Measurements from ENCODE around the gene TBC1D14.
"Not testable (repeated sequence)": the region's sequence is repeated elsewhere in the genome, so short reads cannot be mapped to it uniquely, and the experiment has no call there.

The TBC1D14 gene

DNA sequence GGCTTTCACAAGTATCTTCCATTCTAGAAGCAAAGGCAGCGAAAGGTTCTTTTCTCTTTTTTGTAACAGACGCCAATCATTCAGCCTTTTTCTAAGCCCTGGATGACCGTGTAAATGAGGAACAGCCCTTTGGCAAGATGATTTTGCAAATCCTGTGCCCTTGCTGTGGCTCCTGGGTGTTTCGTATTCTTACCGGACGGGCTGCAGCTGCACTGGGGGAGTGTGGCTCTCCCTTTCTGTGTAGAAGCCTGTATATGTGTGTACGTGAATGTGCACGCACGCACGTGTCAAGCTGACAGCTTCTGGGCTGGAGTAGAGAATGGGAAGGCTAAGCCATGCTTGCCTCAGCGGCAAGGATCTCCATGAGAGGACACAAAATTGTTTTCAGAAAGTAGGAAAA lies 150.0 kb downstream of the TBC1D14 start:
- DNase-seq (ENCODE audit: low read depth in 2 of 2): no peak

DNA sequence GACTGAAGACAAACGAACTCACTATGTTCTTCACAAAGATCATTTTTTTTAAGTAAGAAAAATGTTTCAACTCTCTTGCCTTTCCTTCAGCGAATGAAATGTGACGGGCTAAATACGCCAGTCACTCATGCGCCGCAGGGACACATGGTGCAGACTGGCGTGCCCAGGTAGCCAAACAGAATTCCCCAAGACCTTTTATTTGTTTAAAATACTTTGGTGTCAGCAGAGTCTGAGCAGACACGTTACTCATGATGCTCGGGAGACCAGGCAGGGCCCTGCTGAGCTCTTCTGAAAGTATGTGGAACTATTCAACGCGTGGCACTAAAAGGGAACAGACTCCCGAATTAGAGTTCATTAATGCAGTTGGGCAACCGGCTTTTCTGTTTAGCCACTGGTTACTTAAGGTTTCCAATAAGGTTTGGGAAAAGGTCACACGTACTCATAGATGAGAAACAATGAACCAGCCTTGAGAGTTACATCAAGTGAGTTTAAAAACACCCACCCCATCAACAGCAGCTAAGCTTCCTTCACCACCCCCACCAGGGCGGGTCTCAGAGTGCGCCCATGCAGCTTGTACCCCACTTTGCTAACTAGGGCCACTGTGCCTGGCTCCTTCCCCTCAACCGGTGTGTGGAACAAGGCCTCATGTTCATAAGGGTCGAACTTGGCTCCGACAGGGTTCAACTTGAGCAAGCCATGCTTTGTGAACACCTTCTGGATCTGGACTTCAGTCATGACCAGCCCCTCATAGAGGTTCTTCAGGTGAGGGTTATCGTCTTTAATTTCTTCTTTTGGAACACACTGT lies 150.9 kb downstream of the TBC1D14 start:
- no peak for DNase-seq (ENCODE audit: low read depth in 2 of 2)

GRCh38 chr4:7061815-7062214 lies 152.2 kb downstream of the TBC1D14 start:
- no peak for DNase-seq (ENCODE audit: low read depth in 2 of 2)

DNA sequence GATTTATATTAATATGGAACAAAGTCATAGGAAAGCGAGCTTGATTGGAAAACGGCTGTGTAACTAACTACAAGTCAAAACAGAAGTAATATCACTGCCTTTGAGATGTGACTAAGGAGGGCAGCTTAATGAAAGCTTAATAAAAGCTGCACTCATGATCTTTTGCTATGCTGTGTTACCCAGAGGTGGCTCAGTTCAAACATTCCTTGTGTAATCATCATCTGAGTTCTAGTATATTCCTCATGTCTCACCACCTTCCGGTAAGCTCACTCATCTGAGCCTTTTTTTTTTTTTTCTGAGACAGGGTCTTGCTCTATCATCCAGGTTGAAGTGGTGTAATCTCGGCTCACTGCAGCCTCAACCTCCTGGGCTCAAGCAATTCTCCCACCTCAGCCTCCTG lies 153.2 kb downstream of the TBC1D14 start:
- no peak for DNase-seq (ENCODE audit: low read depth in 2 of 2)

- DNase-seq (ENCODE audit: low read depth in 2 of 2): no peak
Measured at GRCh38 chr4:7063362-7063761, 153.7 kb downstream of the TBC1D14 start.

DNA sequence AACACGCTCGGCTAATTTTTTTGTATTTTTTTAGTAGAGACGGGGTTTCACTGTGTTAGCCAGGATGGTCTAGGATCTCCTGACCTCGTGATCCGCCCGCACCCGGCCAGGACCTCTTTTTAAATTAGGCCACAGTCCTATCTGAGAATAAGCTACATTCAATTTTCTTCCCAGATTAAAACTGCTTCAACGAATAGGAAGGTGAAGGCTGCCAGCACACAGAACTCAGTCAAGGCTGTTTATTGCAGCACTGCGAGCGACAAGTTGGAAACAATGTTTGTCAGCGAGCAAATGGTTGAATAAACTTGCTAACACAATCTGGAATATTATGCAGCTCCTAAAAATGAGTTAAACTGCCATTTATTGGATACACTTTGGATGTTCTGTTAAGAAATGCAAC lies 156.4 kb downstream of the TBC1D14 start:
- no peak for DNase-seq (ENCODE audit: low read depth in 2 of 2)

DNA sequence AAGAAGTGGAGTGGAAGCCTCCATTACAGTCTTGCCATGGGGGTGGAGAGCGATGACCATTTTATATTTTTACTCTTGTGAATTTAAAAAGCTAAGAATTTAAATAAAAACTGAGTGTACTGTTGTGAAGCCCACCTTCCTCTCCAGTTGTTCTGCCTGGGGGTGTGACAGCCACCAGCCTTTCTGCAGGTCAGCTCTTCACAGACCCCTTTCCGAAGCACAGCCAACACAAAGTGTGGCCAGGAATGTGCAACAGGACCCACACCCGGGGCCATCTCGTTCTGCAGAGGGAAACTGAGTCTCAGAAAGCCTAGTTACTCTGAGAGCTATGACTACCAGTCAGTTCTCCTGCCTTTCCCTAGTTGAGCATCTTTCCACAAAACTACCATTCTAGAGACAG lies 156.9 kb downstream of the TBC1D14 start:
- DNase-seq (ENCODE audit: low read depth in 2 of 2): no peak

- DNase-seq (ENCODE audit: low read depth in 2 of 2): no peak
Measured at GRCh38 chr4:7067126-7067451, 157.5 kb downstream of the TBC1D14 start.

DNA sequence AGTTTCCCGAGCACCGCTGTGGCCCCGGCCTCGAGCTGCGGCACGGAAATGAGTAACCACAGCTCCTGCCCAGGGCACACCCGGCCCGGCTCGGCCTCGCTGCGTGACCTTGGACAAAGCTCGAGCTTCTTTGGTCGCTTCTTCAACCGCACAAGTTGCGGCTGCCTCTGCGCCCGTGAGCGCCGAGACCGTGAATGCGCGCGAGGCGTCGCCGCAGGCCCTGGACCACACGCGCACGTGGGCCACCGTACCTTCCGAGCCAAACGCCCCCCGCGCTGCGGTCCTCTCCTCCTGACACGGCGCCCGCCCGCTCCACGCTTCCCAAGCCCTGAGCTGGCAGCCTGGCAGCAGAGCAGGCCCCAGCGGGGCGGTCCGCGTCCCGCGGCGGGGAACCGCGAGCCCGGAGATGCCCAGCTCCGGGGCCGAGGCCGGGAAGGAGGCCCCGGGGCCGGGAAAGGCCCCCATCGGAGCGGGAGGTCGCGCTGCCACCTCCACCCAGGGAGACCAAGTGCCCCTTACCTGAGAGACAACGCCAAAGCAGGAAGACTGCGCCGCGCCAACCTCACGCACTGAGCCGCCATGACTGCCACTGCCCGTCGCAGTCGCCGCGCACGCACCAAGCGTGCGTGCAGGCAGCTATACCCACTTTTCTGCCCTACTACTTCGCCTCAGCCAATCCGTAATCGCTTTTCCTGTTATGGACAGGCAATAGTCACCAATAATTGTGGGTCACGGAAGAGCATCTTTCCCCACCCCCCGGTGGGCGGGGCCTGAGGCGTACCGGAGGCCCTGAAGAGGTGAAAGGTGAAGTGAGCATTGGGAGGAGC lies 158.0 kb downstream of the TBC1D14 start, which contains the start of gene GRPEL1:
GRPEL1 (minus strand) TSS at position 613 of the 827 bp plus-strand sequence; CDS start at position 581, 32 bp downstream.
- DNase-seq (ENCODE audit: low read depth in 2 of 2): peak; percentile 100

DNA sequence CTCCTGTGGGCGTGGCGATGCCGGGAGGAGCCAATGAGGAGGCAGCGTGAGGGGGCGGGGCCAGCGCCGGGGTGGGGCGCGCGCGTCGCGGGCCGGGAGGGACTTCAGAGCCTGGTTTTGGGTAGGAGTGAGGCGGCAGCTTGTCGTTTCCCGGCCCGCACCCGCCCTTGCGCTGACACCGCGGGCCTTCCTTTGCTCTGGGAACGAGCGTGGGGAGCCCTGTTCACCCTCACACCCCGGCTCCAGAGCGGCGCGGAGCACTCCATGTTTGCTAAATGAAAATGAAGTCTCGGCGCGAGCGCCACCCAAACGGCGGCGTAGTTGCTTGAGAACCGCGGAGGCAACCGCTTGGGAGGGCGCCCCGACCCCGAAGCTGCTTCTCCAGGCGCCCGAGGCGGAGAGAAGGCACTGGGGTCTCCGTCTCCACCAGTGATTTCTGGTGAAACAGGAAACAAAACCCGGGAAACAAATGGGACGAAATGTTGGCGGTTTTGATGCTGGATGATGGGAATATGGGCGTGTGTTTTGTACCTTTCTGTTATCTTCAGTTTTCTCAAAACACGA lies 158.7 kb downstream of the TBC1D14 start:
- DNase-seq (ENCODE audit: low read depth in 2 of 2): no peak

GRCh38 chr4:7068883-7069282 lies 159.3 kb downstream of the TBC1D14 start:
- no peak for DNase-seq (ENCODE audit: low read depth in 2 of 2)

GRCh38 chr4:7070729-7071511 lies 161.3 kb downstream of the TBC1D14 start:
- peak; percentile 74 to 83 for DNase-seq (ENCODE audit: low read depth in 2 of 2)

- DNase-seq (ENCODE audit: low read depth in 2 of 2): no peak
Measured at GRCh38 chr4:7073059-7073458, 163.4 kb downstream of the TBC1D14 start.

DNA sequence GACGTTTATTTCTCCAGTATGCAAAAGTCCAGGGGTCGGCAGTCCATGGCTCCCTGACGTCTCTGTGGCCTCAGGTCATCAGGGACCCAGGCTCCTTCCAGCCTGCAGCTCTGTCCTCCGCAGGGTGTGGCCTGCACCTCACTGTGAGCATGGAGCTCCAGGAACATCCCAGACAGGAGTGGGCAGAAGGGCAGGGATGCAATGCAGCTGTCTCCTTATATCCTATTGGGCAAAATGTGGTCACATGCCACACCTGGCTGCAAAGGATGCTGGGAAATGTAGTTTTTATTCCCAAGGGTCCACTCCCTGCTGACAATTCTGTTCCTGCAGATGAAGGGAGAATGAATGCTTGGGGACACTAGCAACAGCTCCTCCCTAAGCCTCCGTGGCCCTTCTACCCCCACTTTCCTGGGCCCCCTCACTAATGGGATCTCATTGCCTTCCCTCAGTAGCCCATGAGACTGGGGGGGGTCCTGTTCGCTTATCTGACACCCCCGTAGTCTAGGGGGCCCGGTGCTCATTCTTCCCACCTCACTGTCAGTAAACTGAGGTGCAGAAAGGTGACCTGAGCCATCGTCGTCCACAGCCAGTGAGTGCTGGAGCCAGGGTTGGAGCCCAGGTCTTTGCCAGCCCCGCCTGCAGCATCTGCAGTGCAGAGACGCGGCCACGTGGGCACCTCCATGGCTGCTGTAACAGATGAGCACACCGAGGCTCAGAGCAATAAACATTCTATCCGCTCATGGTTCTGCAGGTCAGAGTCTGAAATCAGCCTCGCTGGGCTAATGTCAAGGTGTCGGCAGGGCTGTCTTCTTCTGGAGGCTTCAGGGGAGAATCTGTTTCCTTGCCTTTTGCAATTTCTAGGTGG lies 164.1 kb downstream of the TBC1D14 start:
- no peak for DNase-seq (ENCODE audit: low read depth in 2 of 2)

DNA sequence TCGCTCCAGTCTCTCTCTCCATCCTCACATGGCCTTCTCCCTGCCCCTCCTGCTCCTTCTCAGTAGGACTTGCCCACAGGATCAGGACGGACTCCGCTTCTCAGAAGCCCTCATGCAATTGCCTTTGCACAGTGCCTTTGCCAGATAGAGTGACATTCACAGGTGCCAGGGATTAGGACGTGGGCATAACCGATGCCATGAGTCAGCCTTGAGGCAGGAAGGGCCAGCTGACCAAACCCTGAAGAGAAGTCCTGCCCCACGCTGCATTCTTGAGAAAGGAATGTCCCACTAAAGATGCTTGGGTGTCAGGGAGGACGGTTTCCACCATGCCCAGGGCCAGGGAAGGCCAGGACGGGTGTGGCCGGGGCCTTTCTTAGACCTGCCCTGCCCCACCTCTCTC lies 164.8 kb downstream of the TBC1D14 start:
- DNase-seq (ENCODE audit: low read depth in 2 of 2): no peak

DNA sequence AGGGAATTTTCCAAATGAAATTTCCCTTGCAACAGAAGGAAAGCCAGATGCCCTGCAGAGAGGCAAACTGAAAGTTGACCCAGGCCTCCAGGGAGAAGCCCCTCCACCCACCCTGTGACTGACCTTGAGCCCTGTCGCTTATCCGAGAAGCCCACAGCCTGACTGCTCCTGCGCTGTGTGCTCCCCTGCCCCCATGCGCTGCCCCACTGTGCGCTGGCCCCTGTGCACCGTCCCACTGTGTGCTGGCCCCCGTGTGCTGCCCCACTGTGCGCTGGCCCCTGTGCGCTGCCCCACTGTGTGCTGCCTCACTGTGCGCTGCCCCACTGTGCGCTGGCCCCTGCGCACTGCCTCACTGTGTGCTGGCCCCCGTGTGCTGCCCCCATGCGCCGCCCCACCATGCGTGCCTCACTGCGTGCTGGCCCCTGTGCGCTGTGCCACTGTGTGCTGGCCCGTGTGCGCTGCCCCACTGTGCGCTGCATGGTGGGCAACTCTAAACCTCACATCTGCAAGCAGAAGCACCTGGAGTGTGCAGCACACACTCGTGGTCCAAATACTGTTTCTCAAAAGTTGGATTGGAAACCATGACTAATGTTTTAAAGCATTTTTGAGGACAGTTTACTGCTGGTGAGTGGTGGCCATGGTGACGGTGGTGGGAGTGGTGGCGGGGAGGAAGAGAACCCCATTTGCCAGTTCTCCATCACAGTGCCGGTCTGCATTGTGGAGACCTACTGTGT lies 166.5 kb downstream of the TBC1D14 start:
- DNase-seq (ENCODE audit: low read depth in 2 of 2): no peak

DNA sequence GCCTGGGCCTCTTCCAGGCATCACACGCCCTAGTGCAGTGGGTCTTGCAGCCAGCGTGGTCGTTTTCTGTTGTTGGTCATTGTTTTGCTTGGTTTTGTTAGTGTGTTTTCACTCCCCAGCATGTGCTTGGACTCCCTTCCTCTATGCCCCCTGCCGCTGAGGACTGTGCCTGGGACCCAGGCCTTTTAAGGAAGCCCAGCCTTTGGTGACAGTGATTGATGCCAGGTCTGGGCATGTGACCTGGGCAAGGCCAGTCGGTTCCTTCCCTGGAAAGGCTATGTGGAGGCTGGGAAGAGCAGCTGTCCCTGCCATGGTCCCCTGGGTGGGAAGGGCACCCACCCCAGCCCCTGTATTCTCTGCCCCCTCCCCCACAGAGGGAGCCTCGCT lies 167.1 kb downstream of the TBC1D14 start:
- no peak for DNase-seq (ENCODE audit: low read depth in 2 of 2)

- DNase-seq (ENCODE audit: low read depth in 2 of 2): no peak
Measured at GRCh38 chr4:7077371-7077770, 167.7 kb downstream of the TBC1D14 start.

DNA sequence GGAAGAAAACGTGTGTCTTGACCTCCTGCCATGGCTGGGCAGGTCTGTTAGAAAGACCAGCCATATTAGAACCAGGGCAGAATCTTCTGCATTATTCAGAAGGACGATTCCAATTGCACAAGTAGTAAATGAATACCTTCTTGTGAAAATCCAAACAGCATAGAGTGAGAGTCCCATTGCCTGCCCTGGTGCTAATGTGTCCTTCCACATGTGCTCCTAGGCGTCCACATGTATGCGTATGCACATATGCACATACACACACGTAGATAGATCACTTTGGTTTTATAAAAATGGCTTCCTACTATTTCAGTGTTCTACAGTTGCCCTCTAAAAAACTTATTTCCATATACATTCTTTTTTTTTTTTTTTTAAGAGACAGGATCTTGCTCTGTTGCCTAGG lies 168.4 kb downstream of the TBC1D14 start:
- DNase-seq (ENCODE audit: low read depth in 2 of 2): no peak

DNA sequence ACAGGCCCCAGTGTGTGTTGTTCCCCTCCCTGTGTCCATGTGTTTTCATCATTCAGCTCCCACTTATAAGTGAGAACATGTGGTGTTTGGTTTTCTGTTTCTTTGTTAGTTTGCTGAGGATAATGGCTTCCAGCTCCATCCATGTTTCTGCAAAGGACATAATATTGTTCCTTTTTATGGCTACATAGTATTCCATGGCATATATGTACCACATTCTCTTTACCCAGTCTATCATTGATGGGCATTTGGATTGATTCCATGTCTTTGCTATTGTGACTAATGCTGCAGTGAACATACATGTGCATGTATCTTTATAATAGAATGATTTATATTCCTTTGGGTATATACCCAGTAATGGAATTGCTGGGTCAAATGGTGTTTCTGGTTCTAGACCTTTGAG lies 169.9 kb downstream of the TBC1D14 start:
- not testable (repeated sequence) for DNase-seq (ENCODE audit: low read depth in 2 of 2)
